T47D (cell line): Measurements from ENCODE around the gene FAM241A.
A peak's percentile ranks its signal among the peaks of the same experiment; 100 is the strongest.
"Not testable (repeated sequence)": the region's sequence is repeated elsewhere in the genome, so short reads cannot be mapped to it uniquely, and the experiment has no call there.

Experiments used
- DNase-seq, 2 experiments: peaks; one replicate each; pipeline versions ENCODE4 v3.0.0 to v3.0.0-alpha.2; 2011 to 2012; ENCODE audit warnings: low read depth in 1 of 2, low spot score in 1 of 2
- JUND ChIP-seq: IDR thresholded peaks from 2 replicates; pipeline ENCODE4 v1.6.1; 2012; ENCODE audit warnings: low read depth
- in situ Hi-C: cut with HindIII; loops from 2 replicates; pipeline ENCODE4 v1.10.0; 2016; ENCODE audit warnings: low sequenced_read_pairs, low pct_unique_long_range_greater_than_20kb

FAM241A gene

GRCh38 chr4:112145326-112145789, at the start of gene FAM241A:
Gene FAM241A, plus strand, starts transcription at chr4:112145454. Its CDS starts 127 bp downstream, at chr4:112145581.
- in situ Hi-C loops = no loop called here
- TF ChIP-seq JUND = no peak
- DNase-seq = peak; percentile 83 to 86

- DNase-seq = no peak
- in situ Hi-C loops = no loop called here
- no peak for TF ChIP-seq JUND
These were observed 46.3 kb upstream of the FAM241A start for GRCh38 chr4:112098841-112099530.

- TF ChIP-seq JUND = no peak
- in situ Hi-C loops = no loop called here
- peak; percentile 11 to 57 for DNase-seq
These were observed 45.5 kb upstream of the FAM241A start for GRCh38 chr4:112099701-112100297.

- in situ Hi-C loops = no loop called here
- TF ChIP-seq JUND = no peak
- no peak for DNase-seq
These were observed 42.3 kb upstream of the FAM241A start for GRCh38 chr4:112102875-112103370.

GRCh38 chr4:112105201-112105969, 39.9 kb upstream of the FAM241A start:
- no peak for TF ChIP-seq JUND
- DNase-seq = no peak
- in situ Hi-C loops = no loop called here

GRCh38 chr4:112109360-112110058, 35.7 kb upstream of the FAM241A start:
- DNase-seq = peak in 1 of 2 experiments; percentile 12
- TF ChIP-seq JUND = no peak
- in situ Hi-C loops = no loop called here

- no peak for DNase-seq
- in situ Hi-C loops = no loop called here
- TF ChIP-seq JUND = no peak
These were observed 35.2 kb upstream of the FAM241A start for GRCh38 chr4:112110059-112110425.

- no peak for TF ChIP-seq JUND
- DNase-seq = no peak
- in situ Hi-C loops = no loop called here
These were observed 33.9 kb upstream of the FAM241A start for GRCh38 chr4:112111306-112111705.

GRCh38 chr4:112112095-112112494, 33.2 kb upstream of the FAM241A start:
- DNase-seq, in situ Hi-C loops: not testable (repeated sequence)

GRCh38 chr4:112112590-112113170, 32.6 kb upstream of the FAM241A start:
- no peak for TF ChIP-seq JUND
- in situ Hi-C loops = no loop called here
- no peak for DNase-seq

GRCh38 chr4:112113864-112114263, 31.4 kb upstream of the FAM241A start:
- in situ Hi-C loops = no loop called here
- TF ChIP-seq JUND = no peak
- DNase-seq = no peak

- in situ Hi-C loops = no loop called here
- TF ChIP-seq JUND = no peak
- no peak for DNase-seq
These were observed 30.8 kb upstream of the FAM241A start for GRCh38 chr4:112114452-112114851.
